ENCODE data around the gene NDUFB8.

The NDUFB8 gene

GRCh38 chr10:100568912-100569311 lies 39.2 kb upstream of the NDUFB8 start:
- Histone ChIP-seq H3K27ac (no peak overlapping the region), H3K9ac (ENCODE audit: insufficient read length) (no peak overlapping the region), H3K4me3 (no peak overlapping the region), H3K36me3 (ENCODE audit: insufficient read depth, low read length) (no peaks in the 10 kb centered on the region), H3K9me3 (ENCODE audit: low read depth, low read length) (no peaks in the 10 kb centered on the region)
- no peak for DNase-seq (ENCODE audit: low read depth, low spot score)
- TF ChIP-seq FOXP2 (optimal IDR thresholded peaks at IDR 0.05; ENCODE audit: control extremely low read depth, extremely low read length, insufficient read depth) (no peak), EZH2 (IDR thresholded peaks at IDR 0.05) (no peak), POLR2AphosphoS5 (IDR thresholded peaks at IDR 0.05; ENCODE audit: borderline replicate concordance, low read depth, low read length) (no peak)

GRCh38 chr10:100567826-100568225 lies 38.2 kb upstream of the NDUFB8 start:
- Histone ChIP-seq H3K36me3 (ENCODE audit: insufficient read depth, low read length) (no peaks in the 10 kb centered on the region), H3K4me3 (no peak overlapping the region), H3K9ac (ENCODE audit: insufficient read length) (no peak overlapping the region), H3K9me3 (ENCODE audit: low read depth, low read length) (no peaks in the 10 kb centered on the region), H3K27ac (no peak overlapping the region)
- DNase-seq (ENCODE audit: low read depth, low spot score): no peak
- TF ChIP-seq EZH2 (IDR thresholded peaks at IDR 0.05) (no peak), POLR2AphosphoS5 (IDR thresholded peaks at IDR 0.05; ENCODE audit: borderline replicate concordance, low read depth, low read length) (no peak), FOXP2 (optimal IDR thresholded peaks at IDR 0.05; ENCODE audit: control extremely low read depth, extremely low read length, insufficient read depth) (no peak)

DNA sequence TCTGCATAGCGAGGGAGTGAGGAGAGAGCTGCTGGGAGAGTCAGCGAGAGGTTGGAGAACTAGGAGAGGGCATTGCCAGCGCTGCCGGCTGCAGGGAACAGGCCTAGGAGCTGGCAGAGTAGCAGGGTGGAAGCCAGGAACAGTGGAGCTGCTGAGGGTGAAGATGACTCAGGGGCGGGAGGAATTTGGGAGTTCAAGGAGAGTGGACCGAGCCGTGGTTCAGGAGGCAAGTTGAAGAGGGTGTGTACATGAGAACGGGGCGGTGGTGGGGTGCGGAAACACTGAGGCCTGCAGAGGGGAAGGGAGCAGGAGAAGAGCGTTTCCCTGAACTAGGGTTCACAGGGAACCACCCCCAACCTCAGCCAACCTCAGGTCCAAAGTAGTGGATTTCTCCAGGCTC lies 37.6 kb upstream of the NDUFB8 start:
- Histone ChIP-seq H3K27ac (no peak overlapping the region), H3K9me3 (ENCODE audit: low read depth, low read length) (no peaks in the 10 kb centered on the region), H3K4me3 (no peak overlapping the region), H3K36me3 (ENCODE audit: insufficient read depth, low read length) (no peaks in the 10 kb centered on the region), H3K9ac (ENCODE audit: insufficient read length) (no peak overlapping the region)
- no peak for DNase-seq (ENCODE audit: low read depth, low spot score)
- TF ChIP-seq POLR2AphosphoS5 (IDR thresholded peaks at IDR 0.05; ENCODE audit: borderline replicate concordance, low read depth, low read length) (no peak), FOXP2 (optimal IDR thresholded peaks at IDR 0.05; ENCODE audit: control extremely low read depth, extremely low read length, insufficient read depth) (no peak), EZH2 (IDR thresholded peaks at IDR 0.05) (no peak)

DNA sequence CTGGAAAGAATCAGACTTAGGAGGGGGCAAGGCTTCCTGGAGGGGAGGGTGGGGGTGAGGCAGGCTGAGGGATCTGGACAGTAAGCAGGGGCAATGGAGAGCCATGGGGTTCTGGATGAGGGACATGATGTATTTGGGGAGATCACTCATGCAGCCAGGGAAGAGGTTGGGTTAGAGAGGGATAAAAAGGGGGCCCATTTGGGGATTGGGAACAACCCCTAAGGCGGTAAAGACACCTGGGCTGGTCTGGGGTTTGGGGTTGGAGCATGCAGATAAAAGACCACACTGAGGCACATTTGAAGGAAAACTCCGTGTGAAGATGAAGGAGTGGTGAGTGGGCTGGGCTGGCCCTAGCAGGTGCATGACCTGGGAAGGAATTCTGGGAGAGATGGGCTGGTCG lies 36.9 kb upstream of the NDUFB8 start:
- Histone ChIP-seq H3K36me3 (ENCODE audit: insufficient read depth, low read length) (no peaks in the 10 kb centered on the region), H3K4me3 (no peak overlapping the region), H3K9me3 (ENCODE audit: low read depth, low read length) (no peaks in the 10 kb centered on the region), H3K27ac (no peak overlapping the region), H3K9ac (ENCODE audit: insufficient read length) (no peak overlapping the region)
- no peak for DNase-seq (ENCODE audit: low read depth, low spot score)
- TF ChIP-seq EZH2 (IDR thresholded peaks at IDR 0.05): no peak

DNA sequence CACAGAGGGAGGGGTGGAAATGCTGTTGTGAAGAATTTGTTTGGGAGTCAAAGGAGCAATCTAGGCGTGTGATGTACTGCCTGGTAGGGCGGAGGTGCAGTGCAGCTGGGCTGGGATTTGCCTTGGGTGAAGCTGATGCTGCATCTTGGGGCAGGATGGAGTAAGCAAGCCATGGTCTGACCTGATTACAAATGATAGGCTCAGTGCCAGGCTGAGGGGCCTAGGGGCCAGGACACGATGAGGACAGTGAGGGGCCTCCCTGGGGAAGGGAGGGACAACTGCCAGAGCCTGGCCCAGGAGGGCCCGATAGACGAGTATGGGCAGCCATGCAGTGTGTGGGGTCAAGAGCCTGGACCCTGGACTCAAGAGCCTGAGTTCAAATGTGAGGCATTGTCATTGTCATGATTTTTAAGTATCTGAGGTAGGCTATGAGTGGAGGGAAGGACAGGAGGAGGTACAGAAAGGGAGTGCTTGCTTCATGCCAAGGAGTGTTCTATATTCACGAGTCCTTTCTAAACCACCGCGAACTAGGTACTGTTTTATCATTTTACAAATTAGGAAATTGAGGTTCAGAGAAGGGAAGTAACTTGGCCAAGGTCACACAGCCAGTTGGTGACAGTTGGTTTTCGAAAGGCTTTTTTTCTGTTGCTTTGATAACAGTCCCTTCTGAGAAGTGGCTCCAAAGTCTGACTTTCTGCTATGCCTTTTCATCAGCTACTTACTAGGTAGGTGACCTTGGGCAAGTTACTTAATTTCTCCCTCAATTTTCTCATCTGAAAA lies 35.7 kb upstream of the NDUFB8 start:
- Histone ChIP-seq H3K9me3 (ENCODE audit: low read depth, low read length) (no peaks in the 10 kb centered on the region), H3K4me3 (no peak overlapping the region), H3K9ac (ENCODE audit: insufficient read length) (no peak overlapping the region), H3K36me3 (ENCODE audit: insufficient read depth, low read length) (no peaks in the 10 kb centered on the region), H3K27ac (no peak overlapping the region)
- TF ChIP-seq EZH2 (IDR thresholded peaks at IDR 0.05) (no peak), POLR2AphosphoS5 (IDR thresholded peaks at IDR 0.05; ENCODE audit: borderline replicate concordance, low read depth, low read length) (no peak), FOXP2 (optimal IDR thresholded peaks at IDR 0.05; ENCODE audit: control extremely low read depth, extremely low read length, insufficient read depth) (no peak)
- DNase-seq (ENCODE audit: low read depth, low spot score): no peak

- H3K27ac ChIP-seq: no peak overlapping the region
- no peaks in the 10 kb centered on the region for H3K9me3 ChIP-seq (ENCODE audit: low read depth, low read length)
- no peak overlapping the region for H3K4me3 ChIP-seq
- TF ChIP-seq POLR2AphosphoS5 (IDR thresholded peaks at IDR 0.05; ENCODE audit: borderline replicate concordance, low read depth, low read length): no peak; the same call in 1 of the 2 replicates
- no peak for TF ChIP-seq FOXP2 (optimal IDR thresholded peaks at IDR 0.05; ENCODE audit: control extremely low read depth, extremely low read length, insufficient read depth)
- TF ChIP-seq EZH2 (IDR thresholded peaks at IDR 0.05): no peak
- no peak for DNase-seq (ENCODE audit: low read depth, low spot score)
- H3K36me3 ChIP-seq (ENCODE audit: insufficient read depth, low read length): no peaks in the 10 kb centered on the region
- no peak overlapping the region for H3K9ac ChIP-seq (ENCODE audit: insufficient read length)
These were observed 32.5 kb upstream of the NDUFB8 start for GRCh38 chr10:100562008-100562672.

- TF ChIP-seq FOXP2 (optimal IDR thresholded peaks at IDR 0.05; ENCODE audit: control extremely low read depth, extremely low read length, insufficient read depth) (no peak), POLR2AphosphoS5 (IDR thresholded peaks at IDR 0.05; ENCODE audit: borderline replicate concordance, low read depth, low read length) (no peak), EZH2 (IDR thresholded peaks at IDR 0.05) (no peak)
- no peaks in the 10 kb centered on the region for H3K9me3 ChIP-seq (ENCODE audit: low read depth, low read length)
- no peak overlapping the region for H3K9ac ChIP-seq (ENCODE audit: insufficient read length)
- no peaks in the 10 kb centered on the region for H3K36me3 ChIP-seq (ENCODE audit: insufficient read depth, low read length)
- no peak for DNase-seq (ENCODE audit: low read depth, low spot score)
- H3K4me3 ChIP-seq: no peak overlapping the region
- H3K27ac ChIP-seq: no peak overlapping the region
These were observed 31.3 kb upstream of the NDUFB8 start for GRCh38 chr10:100561005-100561404.

DNA sequence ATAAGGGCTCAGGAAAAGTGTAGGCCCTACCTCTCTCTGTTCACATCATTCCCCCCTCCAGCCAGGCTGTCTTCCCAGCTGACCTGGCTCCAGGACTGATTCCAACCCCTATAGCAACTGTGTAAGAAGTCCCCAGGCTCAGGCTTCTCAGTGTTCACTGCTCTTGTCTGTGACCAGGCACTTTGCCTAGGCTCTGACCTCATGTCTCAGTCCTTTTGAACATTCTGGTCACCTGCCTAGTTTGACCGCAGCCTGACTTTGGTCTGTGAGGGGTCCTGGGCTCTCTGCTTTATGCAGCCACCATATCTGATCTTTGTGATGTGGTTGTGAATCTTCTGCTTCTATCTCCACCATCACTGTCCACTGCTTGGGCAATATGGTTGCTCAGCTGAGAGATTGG lies 30.6 kb upstream of the NDUFB8 start:
- DNase-seq (ENCODE audit: low read depth, low spot score): no peak
- Histone ChIP-seq H3K9ac (ENCODE audit: insufficient read length) (no peak overlapping the region), H3K4me3 (no peak overlapping the region), H3K9me3 (ENCODE audit: low read depth, low read length) (no peaks in the 10 kb centered on the region), H3K36me3 (ENCODE audit: insufficient read depth, low read length) (no peaks in the 10 kb centered on the region), H3K27ac (no peak overlapping the region)
- TF ChIP-seq POLR2AphosphoS5 (IDR thresholded peaks at IDR 0.05; ENCODE audit: borderline replicate concordance, low read depth, low read length) (no peak), FOXP2 (optimal IDR thresholded peaks at IDR 0.05; ENCODE audit: control extremely low read depth, extremely low read length, insufficient read depth) (no peak), EZH2 (IDR thresholded peaks at IDR 0.05) (no peak)

All from SK-N-MC (cell line).